ENCODE results near the gene GAA. TPM values are rescaled to one million over a fixed set of nuclear protein-coding genes. Genes with fewer than 3 reads are reported as not detected.

Gene GAA
- total and polyA plus RNA-seq, 2 of the 4 experiments (the other 2 are of a cell fraction), result 2.2 to 14.8 TPM

DNA sequence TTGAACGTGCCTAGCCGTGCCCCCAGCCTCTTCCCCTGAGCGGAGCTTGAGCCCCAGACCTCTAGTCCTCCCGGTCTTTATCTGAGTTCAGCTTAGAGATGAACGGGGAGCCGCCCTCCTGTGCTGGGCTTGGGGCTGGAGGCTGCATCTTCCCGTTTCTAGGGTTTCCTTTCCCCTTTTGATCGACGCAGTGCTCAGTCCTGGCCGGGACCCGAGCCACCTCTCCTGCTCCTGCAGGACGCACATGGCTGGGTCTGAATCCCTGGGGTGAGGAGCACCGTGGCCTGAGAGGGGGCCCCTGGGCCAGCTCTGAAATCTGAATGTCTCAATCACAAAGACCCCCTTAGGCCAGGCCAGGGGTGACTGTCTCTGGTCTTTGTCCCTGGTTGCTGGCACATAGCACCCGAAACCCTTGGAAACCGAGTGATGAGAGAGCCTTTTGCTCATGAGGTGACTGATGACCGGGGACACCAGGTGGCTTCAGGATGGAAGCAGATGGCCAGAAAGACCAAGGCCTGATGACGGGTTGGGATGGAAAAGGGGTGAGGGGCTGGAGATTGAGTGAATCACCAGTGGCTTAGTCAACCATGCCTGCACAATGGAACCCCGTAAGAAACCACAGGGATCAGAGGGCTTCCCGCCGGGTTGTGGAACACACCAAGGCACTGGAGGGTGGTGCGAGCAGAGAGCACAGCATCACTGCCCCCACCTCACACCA, 724 bp downstream of the GAA start:
- in situ Hi-C loops (cut with MboI; ENCODE audit: low sequenced_read_pairs) (no loop called here), dilution Hi-C loops (cut with HindIII; ENCODE audit: low sequenced_read_pairs, unreplicated experiment) (no loop called here), intact Hi-C loops (cut with micrococcal nuclease) (loop anchor here (1.0 to 5.0 kb wide), 2 partner anchors 45 to 94 kb away; partner anchors contain the start of gene EIF4A3)
- Histone ChIP-seq H2BK120ac (ENCODE audit: low read depth, low read length) (peak overlapping the region; percentile 25; the same call in 1 of the 2 replicates), H4K20me1 (ENCODE audit: insufficient read depth, low read length) (no peaks in the 10 kb centered on the region), H3K4me2 (ENCODE audit: low read depth, low read length) (peak overlapping the region; percentile 98), H3K4me1 (ENCODE audit: control insufficient read depth, insufficient read depth, low read length) (peaks cover 6% of the 10 kb centered on the region), H4K5ac (ENCODE audit: low read depth, low read length) (peak overlapping the region; percentile 93), H3K4ac (ENCODE audit: low read depth, low read length) (peak overlapping the region; percentile 93), H3K27ac (ENCODE audit: insufficient read depth, low read length) (peak overlapping the region; percentile 76), H3K23ac (ENCODE audit: low read depth, low read length) (peak overlapping the region; percentile 96), H3K79me1 (ENCODE audit: low read depth in 1 of 2, low read length in 2 of 2) (peaks cover 0 to 14% of the 10 kb centered on the region in 2 experiments; a peak in 3 of 4 replicates), H4K8ac (ENCODE audit: low read depth in 2 of 2, low read length in 2 of 2) (peak overlapping the region; percentile 94 to 95), H3K18ac (ENCODE audit: low read depth, low read length) (peak overlapping the region; percentile 88; the same call in 1 of the 2 replicates), H4K91ac (ENCODE audit: insufficient read depth, low read depth, low read length) (peak overlapping the region; percentile 75; the same call in 1 of the 2 replicates), H3K56ac (ENCODE audit: extremely low read depth, insufficient read depth, low read length) (peak overlapping the region; percentile 87), H3K4me3 (ENCODE audit: insufficient read depth, low read depth, low read length) (peak overlapping the region; percentile 98), H2AFZ (replicated peaks; ENCODE audit: low read length, poor library complexity) (peak overlapping the region; percentile 99), H3K9me1 (ENCODE audit: insufficient read depth, low read length) (peaks cover 8% of the 10 kb centered on the region), H3K9ac (ENCODE audit: low read depth, low read length) (peak overlapping the region; percentile 95), H2BK5ac (ENCODE audit: low read depth, low read length, poor library complexity, severe bottlenecking) (peak overlapping the region; percentile 51), H3K36me3 (ENCODE audit: control insufficient read depth, insufficient read depth, low read length) (no peaks in the 10 kb centered on the region), H2BK20ac (ENCODE audit: low read depth, low read length) (no peak overlapping the region), H3K14ac (replicated peaks; ENCODE audit: low read depth, low read length) (peak overlapping the region; percentile 92), H2AK5ac (ENCODE audit: low read depth, low read length) (peak overlapping the region; percentile 94), H3K9me3 (ENCODE audit: control insufficient read depth, insufficient read depth, low read length) (no peaks in the 10 kb centered on the region), H3K27me3 (ENCODE audit: control insufficient read depth, insufficient read depth, low read length) (no peaks in the 10 kb centered on the region), H2AK9ac (replicated peaks; ENCODE audit: low read depth, low read length, poor library complexity) (peak overlapping the region; percentile 97), H2BK15ac (ENCODE audit: low read depth, low read length) (no peak overlapping the region)
- peak; percentile 77 for DNase-seq
- ChIA-PET CTCF (interaction anchor here (0.5 to 1.5 kb wide), 16 partner anchors 9 to 269 kb away, joined by 3 to 14 read pairs (median 4); no protein-coding TSS in a partner anchor), POLR2A (ENCODE audit: unreplicated experiment) (interaction anchor here (0.9 to 1.0 kb wide), 3 partner anchors 12 to 43 kb away, joined by 3 read pairs; no protein-coding TSS in a partner anchor)
- 32% methylated on average over 7 of the region's 21 CpGs; no CpG with 5 or more reads in 1 of the 2 experiments for WGBS, 2 experiments (ENCODE audit: extremely low coverage in 2 of 2, insufficient read length in 1 of 2)
- BruUV-seq (replicated peaks), result no TSS peak
- TF ChIP-seq FOS (IDR thresholded peaks at IDR 0.05; ENCODE audit: low read depth, low read length) (peak; percentile 23; the same call in 1 of the 2 replicates), RCOR1 (IDR thresholded peaks at IDR 0.05; ENCODE audit: insufficient replicate concordance, low read length) (no peak), MAFK (IDR thresholded peaks at IDR 0.05; ENCODE audit: low read depth, low read length) (no peak), MAZ (IDR thresholded peaks at IDR 0.05; ENCODE audit: borderline replicate concordance, low read depth, low read length) (peak; percentile 59; the same call in 1 of the 2 replicates), USF2 (IDR thresholded peaks at IDR 0.05; ENCODE audit: low read depth, low read length) (no peak), NFE2L2 (IDR thresholded peaks at IDR 0.05; ENCODE audit: low read depth, low read length) (no peak)
- peak; percentile 33 for ATAC-seq (ENCODE audit: low read depth)
